Muscle of leg (tissue), 11 donors: Measurements from ENCODE around the gene DOLPP1. TPM values are rescaled to one million over a fixed set of nuclear protein-coding genes. Genes with fewer than 3 reads are reported as not detected.
"Not testable (repeated sequence)": the region's sequence is repeated elsewhere in the genome, so short reads cannot be mapped to it uniquely, and the experiment has no call there.

Experiments
- DNase-seq: peaks from one replicate; pipeline ENCODE4 v3.0.0; 2013
- H3K27ac ChIP-seq: one replicate; pipeline ENCODE4 v1.5.1; 2013; ENCODE audit warnings: mild to moderate bottlenecking, low read length, control low read depth
- H3K27me3 ChIP-seq: one replicate; pipeline ENCODE4 v1.6.1; 2013; ENCODE audit warnings: low read length; ENCODE audit not compliant: control insufficient read depth, insufficient read depth
- H3K36me3 ChIP-seq: one replicate; pipeline ENCODE4 v1.6.1; 2013; ENCODE audit warnings: low read length; ENCODE audit not compliant: control insufficient read depth, insufficient read depth
- H3K4me1 ChIP-seq: one replicate; pipeline ENCODE4 v1.6.1; 2013; ENCODE audit warnings: low read length; ENCODE audit not compliant: control insufficient read depth, insufficient read depth
- H3K4me3 ChIP-seq: one replicate; pipeline ENCODE4 v1.5.1; 2013; ENCODE audit warnings: low read length, control low read depth
- H3K9me3 ChIP-seq: replicated peaks from 2 replicates; pipeline ENCODE4 v1.6.1; 2013; ENCODE audit warnings: low read depth, low read length; ENCODE audit not compliant: control insufficient read depth
- WGBS: methylation state at CpG from one replicate; pipeline ENCODE4 v1.1.5; 2013; ENCODE audit warnings: missing lambda C conversion rate; ENCODE audit not compliant: insufficient coverage; 5-methylcytosine and 5-hydroxymethylcytosine counted together
- polyA plus RNA-seq, 8 donors: library from polyadenylated mRNA; unstranded; fragments of 120-200 nt; gene quantifications; one replicate each; pipeline versions ENCODE4 v1.2.1 to v1.2.3, GENCODE V29; 2013; ENCODE audit warnings: inconsistent platforms in 1 of 8, low replicate concordance in 1 of 8; ENCODE audit not compliant: insufficient read length in 8 of 8, insufficient read depth in 1 of 8
- total RNA-seq: library from RNA; stranded (reverse); fragments of 120-200 nt; gene quantifications from one replicate; pipeline ENCODE4 v1.2.4, GENCODE V29; 2013

The DOLPP1 gene
- total and polyA plus RNA-seq, 9 donors = 7.5 to 13.2 (median 10.6) TPM

DNA sequence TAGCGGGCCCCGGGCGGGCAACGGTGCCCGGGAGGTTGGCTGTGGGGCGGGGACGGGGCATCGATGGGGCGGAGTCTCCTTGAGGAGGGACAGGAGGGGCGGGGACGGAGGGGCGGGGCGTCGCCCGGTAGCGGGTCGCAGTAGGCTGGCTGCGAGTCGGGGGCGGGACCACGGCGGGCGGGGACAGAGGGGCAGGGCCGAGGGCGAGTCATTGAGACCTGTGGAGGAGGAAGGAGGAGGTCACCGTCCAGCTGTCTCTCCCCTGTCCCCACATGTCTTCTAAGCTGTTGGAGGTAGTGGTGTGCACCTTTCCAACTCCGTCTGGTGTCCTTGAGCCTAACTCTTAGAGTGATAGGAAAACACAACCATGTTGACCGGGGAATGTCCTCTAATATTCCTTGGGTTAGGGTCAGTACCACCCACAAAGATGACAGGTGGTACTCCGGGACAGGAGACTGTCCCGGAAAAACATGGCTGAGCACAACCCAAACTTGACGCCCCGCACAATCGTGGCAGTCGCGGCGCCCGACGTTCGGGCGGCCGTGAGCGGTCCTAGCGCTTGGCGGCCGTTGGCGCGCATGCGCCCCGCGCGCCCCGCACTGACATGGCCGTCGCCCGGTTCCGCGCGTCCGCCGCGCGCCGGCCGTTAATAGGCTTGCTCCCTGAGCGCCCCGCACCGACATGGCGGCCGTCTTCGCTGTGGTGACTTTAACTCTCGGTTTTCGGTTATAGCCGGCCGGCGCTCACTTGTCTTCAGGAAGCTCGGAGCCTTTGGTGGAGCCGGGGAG lies 30.0 kb downstream of the DOLPP1 start, which contains the start of the genes CRAT and PTPA:
Gene CRAT, minus strand, starts transcription at position 54 of the 788 bp plus-strand sequence. CDS start 284 bp downstream, outside the sequence.
Gene PTPA, plus strand, starts transcription at position 676 of the 788 bp plus-strand sequence. CDS start 186 bp downstream, outside the sequence.
- H3K27ac ChIP-seq = peak within 1 kb of the TSS; percentile 97
- under 1% methylated on average over 55 of the region's 77 CpGs for WGBS
- peaks cover 24% of the 10 kb centered on the region for H3K4me1 ChIP-seq

GRCh38 chr9:129111528-129112151 lies 30.7 kb downstream of the DOLPP1 start:
- H3K27me3 ChIP-seq = no peaks in the 10 kb centered on the region
- WGBS = under 1% methylated on average over 21 of the region's 37 CpGs
- peak; percentile 70 for DNase-seq
- peak overlapping the region; percentile 94 for H3K27ac ChIP-seq
- H3K36me3 ChIP-seq = peaks cover 21% of the 10 kb centered on the region
- H3K4me3 ChIP-seq = peak overlapping the region; percentile 55
- no peaks in the 10 kb centered on the region for H3K9me3 ChIP-seq
- peaks cover 24% of the 10 kb centered on the region for H3K4me1 ChIP-seq

More for the DNA sequence above, 30.0 kb downstream of the DOLPP1 start, which contains the start of the genes CRAT and PTPA:
- no peaks in the 10 kb centered on the region for H3K27me3 ChIP-seq
- peaks cover 28% of the 10 kb centered on the region for H3K36me3 ChIP-seq
- H3K9me3 ChIP-seq = no peaks in the 10 kb centered on the region
- peak within 1 kb of the TSS; percentile 78 for H3K4me3 ChIP-seq
- peak; percentile 97 for DNase-seq

DNA sequence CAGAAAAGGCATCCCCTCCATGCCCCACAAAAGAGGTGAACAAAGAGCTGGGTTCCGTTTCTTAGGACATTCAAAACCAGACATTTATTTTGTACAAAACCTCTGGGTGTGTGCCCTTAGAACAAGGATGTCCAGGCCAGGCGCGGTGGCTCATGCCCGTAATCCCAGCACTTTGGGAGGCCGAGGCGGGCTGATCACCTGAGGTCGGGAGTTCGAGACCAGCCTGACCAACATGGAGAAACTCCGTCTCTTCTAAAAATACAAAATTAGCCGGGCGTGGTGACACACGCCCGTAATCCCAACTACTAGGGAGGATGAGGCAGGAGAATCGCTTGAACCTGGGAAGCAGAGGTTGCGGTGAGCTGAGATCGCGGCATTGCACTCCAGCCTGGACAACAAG lies 31.6 kb downstream of the DOLPP1 start:
- peak overlapping the region; percentile 55 for H3K4me3 ChIP-seq
- H3K27ac ChIP-seq = not testable (repeated sequence)

GRCh38 chr9:129113645-129114304 lies 32.9 kb downstream of the DOLPP1 start:
- no peaks in the 10 kb centered on the region for H3K9me3 ChIP-seq
- H3K36me3 ChIP-seq = peaks cover 5% of the 10 kb centered on the region
- no peak overlapping the region for H3K4me3 ChIP-seq
- DNase-seq = no peak
- H3K27ac ChIP-seq = no peak overlapping the region
- H3K27me3 ChIP-seq = no peaks in the 10 kb centered on the region
- 75% methylated on average over 12 of the region's 17 CpGs for WGBS
- H3K4me1 ChIP-seq = peaks cover 19% of the 10 kb centered on the region

More for the DNA sequence above, 31.6 kb downstream of the DOLPP1 start:
- DNase-seq, H3K9me3 ChIP-seq, H3K27me3 ChIP-seq: not testable (repeated sequence)
- WGBS = 94% methylated on average over 6 of the region's 17 CpGs
- H3K36me3 ChIP-seq = peaks cover 12% of the 10 kb centered on the region
- peaks cover 24% of the 10 kb centered on the region for H3K4me1 ChIP-seq

DNA sequence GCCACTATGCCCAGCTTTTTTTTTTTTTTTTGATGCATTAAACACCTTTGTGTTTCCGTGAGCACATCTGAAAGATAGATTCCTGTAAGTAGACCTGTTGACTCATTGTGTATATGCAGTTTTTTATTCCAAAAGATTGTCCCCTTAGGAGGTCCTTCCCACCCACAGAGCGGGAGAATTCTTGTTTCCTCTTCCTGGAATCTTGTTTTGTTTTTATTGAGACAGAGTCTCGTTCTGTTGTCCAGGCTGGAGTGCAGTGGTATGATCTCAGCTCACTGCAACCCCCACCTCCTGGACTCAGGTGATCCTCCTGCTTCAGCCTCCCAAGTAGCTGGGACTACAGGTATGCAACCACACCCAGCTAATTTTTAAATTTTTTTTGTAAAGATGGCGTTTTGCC lies 37.9 kb downstream of the DOLPP1 start:
- H3K36me3 ChIP-seq = peaks cover 17% of the 10 kb centered on the region
- H3K27ac ChIP-seq = no peak overlapping the region
- H3K4me3 ChIP-seq = no peak overlapping the region
- no peak for DNase-seq
- no peaks in the 10 kb centered on the region for H3K27me3 ChIP-seq
- peaks cover 18% of the 10 kb centered on the region for H3K4me1 ChIP-seq
- H3K9me3 ChIP-seq = no peaks in the 10 kb centered on the region
- no CpG with 5 or more reads among the region's 4 CpGs for WGBS

GRCh38 chr9:129121483-129121882 lies 40.6 kb downstream of the DOLPP1 start:
- DNase-seq = peak; percentile 83
- WGBS = 32% methylated on average over 3 of the region's 3 CpGs
- H3K36me3 ChIP-seq = peaks cover 34% of the 10 kb centered on the region
- no peaks in the 10 kb centered on the region for H3K27me3 ChIP-seq
- H3K9me3 ChIP-seq = no peaks in the 10 kb centered on the region
- H3K4me3 ChIP-seq = no peak overlapping the region
- H3K27ac ChIP-seq = peak overlapping the region; percentile 94
- peaks cover 18% of the 10 kb centered on the region for H3K4me1 ChIP-seq

DNA sequence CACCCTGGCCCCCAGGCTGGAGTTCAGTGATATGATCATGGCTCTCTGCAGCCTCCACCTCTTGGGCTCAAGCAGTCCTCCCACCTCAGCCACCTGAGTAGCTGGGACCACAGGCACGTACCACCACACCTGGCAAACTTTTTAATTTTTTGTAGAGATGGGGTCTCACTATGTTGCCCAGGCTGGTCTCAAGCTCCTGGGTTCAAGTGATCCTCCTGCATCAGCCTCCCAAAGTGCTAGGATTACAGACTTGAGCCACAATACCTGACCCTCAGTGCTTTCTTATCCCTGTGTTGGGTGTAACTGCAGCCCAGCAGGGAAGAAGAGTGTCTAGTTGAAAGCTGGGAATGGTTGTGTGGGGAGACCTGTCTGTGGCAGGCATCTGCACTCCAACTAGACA lies 41.2 kb downstream of the DOLPP1 start:
- no peaks in the 10 kb centered on the region for H3K9me3 ChIP-seq
- no peaks in the 10 kb centered on the region for H3K27me3 ChIP-seq
- peaks cover 18% of the 10 kb centered on the region for H3K4me1 ChIP-seq
- H3K4me3 ChIP-seq = no peak overlapping the region
- no peak for DNase-seq
- H3K36me3 ChIP-seq = peaks cover 38% of the 10 kb centered on the region
- WGBS = no CpG with 5 or more reads among the region's 1 CpG
- peak overlapping the region; percentile 94 for H3K27ac ChIP-seq

- not testable (repeated sequence) for H3K27ac ChIP-seq, DNase-seq, H3K27me3 ChIP-seq, H3K4me3 ChIP-seq, H3K9me3 ChIP-seq
- 97% methylated on average over 6 of the region's 15 CpGs for WGBS
- Histone ChIP-seq H3K36me3 (peaks cover 45% of the 10 kb centered on the region), H3K4me1 (peaks cover 18% of the 10 kb centered on the region)
These were observed 42.1 kb downstream of the DOLPP1 start for GRCh38 chr9:129122976-129123375.

- no peak overlapping the region for H3K4me3 ChIP-seq
- H3K36me3 ChIP-seq = peaks cover 55% of the 10 kb centered on the region
- no peak for DNase-seq
- no peaks in the 10 kb centered on the region for H3K9me3 ChIP-seq
- whole genome bisulfite sequencing = 77% methylated on average over 3 of the region's 3 CpGs
- H3K27ac ChIP-seq = no peak overlapping the region
- H3K4me1 ChIP-seq = peaks cover 18% of the 10 kb centered on the region
- no peaks in the 10 kb centered on the region for H3K27me3 ChIP-seq
These were observed 43.7 kb downstream of the DOLPP1 start for GRCh38 chr9:129124506-129125069.
